ENCODE measurements around the gene USP4. TPM values are rescaled to one million over a fixed set of nuclear protein-coding genes. Genes with fewer than 3 reads are reported as not detected.

Gene USP4
- total RNA-seq, 1 experiment from 2014 or later = 32.8 TPM

DNA sequence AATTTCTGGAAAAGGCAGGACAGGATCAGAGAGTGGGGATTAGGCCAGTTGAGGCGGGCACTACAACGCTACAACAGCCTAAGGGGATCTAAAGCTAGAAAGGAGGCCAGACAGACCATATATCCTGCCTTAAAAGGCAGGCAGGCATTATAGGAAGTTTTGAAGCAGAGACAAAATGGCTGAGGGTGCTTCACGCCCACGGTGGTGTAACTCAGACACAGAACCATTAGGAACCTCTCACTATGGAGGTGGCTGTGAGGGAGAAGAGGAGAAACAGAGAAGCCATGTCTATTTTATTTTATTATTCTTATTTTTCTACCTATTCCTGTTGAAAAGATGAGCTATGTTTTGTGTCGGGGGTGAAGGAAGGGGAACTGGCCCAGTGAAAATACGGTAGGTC lies 2.1 kb upstream of the USP4 start:
- no TSS peak for BruUV-seq (replicated peaks)
- Histone ChIP-seq H3K4me3 (ENCODE audit: low read depth, low read length, poor library complexity, severe bottlenecking) (no peak overlapping the region), H3K4me1 (ENCODE audit: insufficient read depth, low read length, poor library complexity, severe bottlenecking) (peaks cover 5% of the 10 kb centered on the region), H3K27ac (ENCODE audit: low read depth, low read length, poor library complexity, severe bottlenecking) (no peak overlapping the region), H3K9me3 (ENCODE audit: low read depth, low read length, poor library complexity, severe bottlenecking) (no peaks in the 10 kb centered on the region), H3K27me3 (replicated peaks; ENCODE audit: insufficient read depth, low read depth, low read length, poor library complexity) (no peaks in the 10 kb centered on the region), H3K36me3 (ENCODE audit: insufficient read depth, low read length, poor library complexity, severe bottlenecking) (no peaks in the 10 kb centered on the region)
- no peak for DNase-seq (ENCODE audit: low spot score)
- POLR2A ChIA-PET (ENCODE audit: low non-redundant PET) = no interaction called here
- TF ChIP-seq CTCF (conservative IDR thresholded peaks at IDR 0.05; ENCODE audit: low read depth, low read length) = no peak
- no peak for TF ChIP-seq EZH2 (IDR thresholded peaks at IDR 0.05; ENCODE audit: borderline replicate concordance, low read depth, low read length, poor library complexity, severe bottlenecking)
- intact Hi-C loops (cut with micrococcal nuclease; ENCODE audit: unreplicated experiment) = loop anchor here (5.0 kb wide), 1 partner anchor 105 kb away; no protein-coding TSS in a partner anchor
- CTCF ChIA-PET = no interaction called here

GRCh38 chr3:49339581-49339940 lies 292 bp downstream of the USP4 start:
- intact Hi-C loops (cut with micrococcal nuclease; ENCODE audit: unreplicated experiment) = no loop called here
- CTCF ChIA-PET = interaction anchor here (1.8 kb wide), 1 partner anchor 110 kb away, joined by 8 read pairs; no protein-coding TSS in a partner anchor
- H3K36me3 ChIP-seq (ENCODE audit: insufficient read depth, low read length, poor library complexity, severe bottlenecking) = peaks cover 6% of the 10 kb centered on the region
- POLR2A ChIA-PET (ENCODE audit: low non-redundant PET) = no interaction called here
- peak overlapping the region; percentile 63 for H3K4me3 ChIP-seq (ENCODE audit: low read depth, low read length, poor library complexity, severe bottlenecking)
- H3K9me3 ChIP-seq (ENCODE audit: low read depth, low read length, poor library complexity, severe bottlenecking) = no peaks in the 10 kb centered on the region
- H3K4me1 ChIP-seq (ENCODE audit: insufficient read depth, low read length, poor library complexity, severe bottlenecking) = peaks cover 5% of the 10 kb centered on the region
- TF ChIP-seq CTCF (conservative IDR thresholded peaks at IDR 0.05; ENCODE audit: low read depth, low read length) (no peak), EZH2 (IDR thresholded peaks at IDR 0.05; ENCODE audit: borderline replicate concordance, low read depth, low read length, poor library complexity, severe bottlenecking) (no peak)
- no TSS peak for BruUV-seq (replicated peaks)
- peak overlapping the region; percentile 74 for H3K27ac ChIP-seq (ENCODE audit: low read depth, low read length, poor library complexity, severe bottlenecking)
- no peak for DNase-seq (ENCODE audit: low spot score)
- no peaks in the 10 kb centered on the region for H3K27me3 ChIP-seq (replicated peaks; ENCODE audit: insufficient read depth, low read depth, low read length, poor library complexity)

- POLR2A ChIA-PET (ENCODE audit: low non-redundant PET) = no interaction called here
- no peak overlapping the region for H3K27ac ChIP-seq (ENCODE audit: low read depth, low read length, poor library complexity, severe bottlenecking)
- CTCF ChIA-PET = no interaction called here
- intact Hi-C loops (cut with micrococcal nuclease; ENCODE audit: unreplicated experiment) = no loop called here
- peaks cover 9% of the 10 kb centered on the region for H3K36me3 ChIP-seq (ENCODE audit: insufficient read depth, low read length, poor library complexity, severe bottlenecking)
- TF ChIP-seq EZH2 (IDR thresholded peaks at IDR 0.05; ENCODE audit: borderline replicate concordance, low read depth, low read length, poor library complexity, severe bottlenecking) = no peak
- no peak for TF ChIP-seq CTCF (conservative IDR thresholded peaks at IDR 0.05; ENCODE audit: low read depth, low read length)
- no peak for DNase-seq (ENCODE audit: low spot score)
- no peaks in the 10 kb centered on the region for H3K9me3 ChIP-seq (ENCODE audit: low read depth, low read length, poor library complexity, severe bottlenecking)
- H3K27me3 ChIP-seq (replicated peaks; ENCODE audit: insufficient read depth, low read depth, low read length, poor library complexity) = no peaks in the 10 kb centered on the region
- H3K4me3 ChIP-seq (ENCODE audit: low read depth, low read length, poor library complexity, severe bottlenecking) = no peak overlapping the region
- BruUV-seq (replicated peaks) = no TSS peak
- no peaks in the 10 kb centered on the region for H3K4me1 ChIP-seq (ENCODE audit: insufficient read depth, low read length, poor library complexity, severe bottlenecking)
Measured at GRCh38 chr3:49333916-49334633, 5.8 kb downstream of the USP4 start.

Data from A673 (cell line).